Measurements from ENCODE around the gene BFAR. TPM values are rescaled to one million over a fixed set of nuclear protein-coding genes. Genes with fewer than 3 reads are reported as not detected.

BFAR gene
- total and polyA plus RNA-seq, 10 of the 15 experiments (the other 5 are each of a cell fraction or from before 2014, with no cell fraction given): 34.6 to 62.0 (median 43.4) TPM

- TF ChIP-seq PBX3 (IDR thresholded peaks at IDR 0.05; ENCODE audit: insufficient replicate concordance, low read depth, low read length): peak; percentile 64
- no peak; the same call in 1 of the 2 replicates for TF ChIP-seq TBL1XR1 (IDR thresholded peaks at IDR 0.05; ENCODE audit: low read depth, low read length)
- TF ChIP-seq PAX5 (IDR thresholded peaks at IDR 0.05; ENCODE audit: borderline replicate concordance, low read depth, low read length): peak; percentile 35; the same call in 1 of the 2 replicates
- no peak for TF ChIP-seq SUPT20H (IDR thresholded peaks at IDR 0.05; ENCODE audit: borderline replicate concordance, control insufficient read depth, low read depth, low read length)
- TF ChIP-seq CHD1 (IDR thresholded peaks at IDR 0.05; ENCODE audit: low read depth, low read length): no peak
- TF ChIP-seq RUNX3 (IDR thresholded peaks at IDR 0.05; ENCODE audit: low read length): no peak; the same call in 1 of the 2 replicates
- TF ChIP-seq E2F4 (IDR thresholded peaks at IDR 0.05; ENCODE audit: low read depth, low read length): no peak
- no peak for TF ChIP-seq RBBP5 (conservative IDR thresholded peaks at IDR 0.05)
- TF ChIP-seq TARDBP (IDR thresholded peaks at IDR 0.05; ENCODE audit: borderline replicate concordance): no peak
- no peak; the same call in 1 of the 2 replicates for TF ChIP-seq ZNF384 (IDR thresholded peaks at IDR 0.05; ENCODE audit: borderline replicate concordance, low read depth, low read length)
- no peak for TF ChIP-seq NFYA (IDR thresholded peaks at IDR 0.05; ENCODE audit: borderline replicate concordance, low read depth, low read length)
- TF ChIP-seq CEBPZ (IDR thresholded peaks at IDR 0.05; ENCODE audit: low read depth, low read length): no peak
- no peak for TF ChIP-seq KAT2A (conservative IDR thresholded peaks at IDR 0.05; ENCODE audit: control insufficient read depth, low read depth, low read length)
- no peak for TF ChIP-seq MEF2A (IDR thresholded peaks at IDR 0.05; ENCODE audit: insufficient read depth, low read depth, low read length)
- peak; percentile 43; the same call in 1 of the 2 replicates for TF ChIP-seq BACH1 (IDR thresholded peaks at IDR 0.05; ENCODE audit: borderline replicate concordance)
- TF ChIP-seq BMI1 (IDR thresholded peaks at IDR 0.05; ENCODE audit: borderline replicate concordance): no peak
- TF ChIP-seq KDM1A (IDR thresholded peaks at IDR 0.05; ENCODE audit: borderline replicate concordance): no peak
- TF ChIP-seq EED (IDR thresholded peaks at IDR 0.05; ENCODE audit: low read depth): no peak
Measured at GRCh38 chr16:14632693-14633569, at the start of gene BFAR (continued).

All from GM12878 (cell line).